Endothelial cell of umbilical vein (primary cell): Measurements from ENCODE around the gene SEMA5A. TPM values are rescaled to one million over a fixed set of nuclear protein-coding genes. Genes with fewer than 3 reads are reported as not detected.

Experiments
- BruUV-seq: library from RNA; stranded (reverse); fragments of 400-500 nt; replicated peaks from 2 replicates; lab custom pipeline; 2021; lab: Mats Ljungman, UMichigan
- CTCF ChIA-PET: fragments of 300-600, 350-600 bp; sonication (Branson Sonifier 250); formaldehyde crosslinking; loops from one replicate; lab custom pipeline; 2021; ENCODE audit warnings: antibody characterized with exemption, inconsistent platforms; lab: Charles Lee
- POLR2A ChIA-PET: fragments of 300-600, 350-600 bp; sonication (Branson Sonifier 250); formaldehyde crosslinking; loops from one replicate; lab custom pipeline; 2021; ENCODE audit warnings: antibody characterized with exemption, inconsistent platforms; lab: Charles Lee
- DNase-seq: peaks from one replicate; pipeline ENCODE4 v3.0.0-alpha.2; 2011; ENCODE audit warnings: low read depth, low spot score
- FAIRE-seq: peaks from 2 replicates; lab custom pipeline; 2011; peaks lifted over from hg19 to GRCh38; lab: Jason Lieb, UNC
- H2AFZ ChIP-seq: 2 replicates; pipeline ENCODE4 v1.6.0; 2012; ENCODE audit warnings: low read depth, low read length, control low read depth, inconsistent platforms
- H3K27ac ChIP-seq: 2 replicates; pipeline ENCODE4 v1.5.1; 2011; ENCODE audit warnings: low read depth, mild to moderate bottlenecking, control low read depth, low read length, moderate library complexity; ENCODE audit not compliant: insufficient read depth
- H3K27me3 ChIP-seq, 2 experiments: 2 replicates each; pipeline versions ENCODE4 v1.6.0 to v1.6.1; 2011; ENCODE audit warnings: low read length in 2 of 2, mixed read lengths in 1 of 2; ENCODE audit not compliant: control insufficient read depth in 2 of 2, insufficient read depth in 2 of 2
- H3K36me3 ChIP-seq, 2 experiments: 2 replicates in 1 of 2; 3 replicates in 1 of 2; pipeline ENCODE4 v1.5.1; 2011; ENCODE audit warnings: low read length in 2 of 2, mild to moderate bottlenecking in 1 of 2, moderate library complexity in 1 of 2; ENCODE audit not compliant: control insufficient read depth in 2 of 2, insufficient read depth in 2 of 2; ENCODE audit errors: extremely low read depth in 1 of 2
- H3K4me1 ChIP-seq: 3 replicates; pipeline ENCODE4 v1.5.1; 2011; ENCODE audit warnings: mild to moderate bottlenecking, low read length; ENCODE audit not compliant: control insufficient read depth, insufficient read depth; ENCODE audit errors: extremely low read depth
- H3K4me2 ChIP-seq: 2 replicates; pipeline ENCODE4 v1.6.1; 2011; ENCODE audit warnings: low read length, control low read depth, mixed read lengths; ENCODE audit not compliant: insufficient read depth
- H3K4me3 ChIP-seq, 3 experiments: fragments of 200-600 bp in 1 of 3; sonication (generic), shearing (Covaris generic) in 1 of 3; replicated peaks in 1 of 3; 2 replicates each; pipeline ENCODE4 v1.5.1; 2011 to 2016; ENCODE audit warnings: control low read depth in 3 of 3, low read length in 3 of 3, mild to moderate bottlenecking in 2 of 3, inconsistent platforms in 1 of 3, low read depth in 1 of 3, moderate library complexity in 1 of 3; ENCODE audit not compliant: insufficient read depth in 1 of 3
- H3K79me2 ChIP-seq: 2 replicates; pipeline ENCODE4 v1.6.0; 2012; ENCODE audit warnings: low read length, inconsistent platforms; ENCODE audit not compliant: control insufficient read depth, insufficient read depth
- H3K9ac ChIP-seq: replicated peaks from 2 replicates; pipeline ENCODE3; 2011; ENCODE audit warnings: low read length, control low read depth; ENCODE audit not compliant: insufficient read depth; ENCODE audit errors: extremely low read depth
- H3K9me1 ChIP-seq: replicated peaks from 3 replicates; pipeline ENCODE4 v1.6.0; 2011; ENCODE audit warnings: mild to moderate bottlenecking, low read length; ENCODE audit not compliant: control insufficient read depth, insufficient read depth; ENCODE audit errors: extremely low read depth
- H3K9me3 ChIP-seq: replicated peaks from 2 replicates; pipeline ENCODE4 v1.5.1; 2012; ENCODE audit warnings: low read length, inconsistent platforms; ENCODE audit not compliant: control insufficient read depth, insufficient read depth
- H4K20me1 ChIP-seq: replicated peaks from 2 replicates; pipeline ENCODE3; 2011; ENCODE audit warnings: mild to moderate bottlenecking, low read length; ENCODE audit not compliant: control insufficient read depth, insufficient read depth; ENCODE audit errors: extremely low read depth
- CTCF ChIP-seq, 2 donors: IDR thresholded peaks; 1 replicate in 1 of 2; 2 replicates in 1 of 2; pipeline ENCODE4 v1.5.1; 2011; ENCODE audit warnings: low read length in 2 of 2, mild to moderate bottlenecking in 2 of 2, moderate library complexity in 2 of 2, control low read depth in 1 of 2, inconsistent platforms in 1 of 2, low read depth in 1 of 2; ENCODE audit not compliant: insufficient read depth in 1 of 2; ENCODE audit errors: extremely low read depth in 1 of 2
- EZH2 ChIP-seq: IDR thresholded peaks from 2 replicates; pipeline ENCODE4 v1.6.1; 2012; ENCODE audit warnings: borderline replicate concordance, low read depth, mild to moderate bottlenecking, moderate library complexity, low read length, inconsistent platforms; ENCODE audit not compliant: severe bottlenecking
- FOS ChIP-seq: IDR thresholded peaks from 2 replicates; pipeline ENCODE4 v1.6.1; 2011; ENCODE audit warnings: mild to moderate bottlenecking, low read length, moderate library complexity, borderline replicate concordance; ENCODE audit not compliant: insufficient read depth
- GATA2 ChIP-seq: IDR thresholded peaks from 2 replicates; pipeline ENCODE4 v1.7.0; 2011; ENCODE audit warnings: low read depth, mild to moderate bottlenecking, moderate library complexity, mixed read lengths, low read length; ENCODE audit not compliant: insufficient read length, insufficient read depth
- JUN ChIP-seq: IDR thresholded peaks from 2 replicates; pipeline ENCODE4 v1.6.1; 2011; ENCODE audit warnings: borderline replicate concordance, low read depth; ENCODE audit not compliant: insufficient read length, insufficient read depth
- MAX ChIP-seq: IDR thresholded peaks from 2 replicates; pipeline ENCODE4 v1.6.1; 2011; ENCODE audit not compliant: insufficient read depth, insufficient read length
- MYC ChIP-seq: IDR thresholded peaks from one replicate; pipeline ENCODE4 v1.6.1; 2011; ENCODE audit warnings: mild to moderate bottlenecking, low read depth, low read length
- POLR2A ChIP-seq: IDR thresholded peaks from 2 replicates; pipeline ENCODE4 v1.6.1; 2012; ENCODE audit warnings: low read depth, mild to moderate bottlenecking, control low read depth, low read length
- POLR2AphosphoS5 ChIP-seq: IDR thresholded peaks from 2 replicates; pipeline ENCODE4 v1.6.1; 2012; ENCODE audit warnings: low read depth, mild to moderate bottlenecking, control low read depth, low read length, moderate library complexity; ENCODE audit not compliant: insufficient read depth
- dilution Hi-C: fragments of 300-500 bp; cut with MboI; formaldehyde crosslinking; loops from one replicate; pipeline ENCODE4 v1.15.0; 2019; ENCODE audit warnings: low sequenced_read_pairs; ENCODE audit not compliant: extremely low pct_ligation_motif_present
- intact Hi-C: fragments of 100-400 bp; cut with micrococcal nuclease; formaldehyde crosslinking; loops from one replicate; pipeline ENCODE4 v1.10.0; 2022
- polyA plus RNA-seq, 4 experiments: library from polyadenylated mRNA; depleted of rRNA in 3 of 4; stranded (reverse) in 3 of 4; unstranded in 1 of 4; fragments of >200 nt; gene quantifications; 2 replicates each; pipeline versions ENCODE4 v1.2.1 to v1.2.3, GENCODE V29; 2011 to 2012; ENCODE audit warnings: missing spikeins in 1 of 4
- total RNA-seq: library from RNA; stranded (reverse); gene quantifications from 2 replicates; pipeline ENCODE4 v1.2.3, GENCODE V29; 2021

The SEMA5A gene
- total and polyA plus RNA-seq, 2 donors (not counting 3 experiments of a cell fraction or from before 2014, with no cell fraction given): 0.04 to 0.06 TPM

- Histone ChIP-seq H3K9ac (no peak overlapping the region), H2AFZ (no peak overlapping the region), H3K9me3 (no peaks in the 10 kb centered on the region), H4K20me1 (no peaks in the 10 kb centered on the region), H3K4me2 (no peak overlapping the region), H3K27ac (no peak overlapping the region), H3K27me3 (no peaks in the 10 kb centered on the region), H3K9me1 (no peaks in the 10 kb centered on the region), H3K79me2 (no peaks in the 10 kb centered on the region), H3K4me1 (no peaks in the 10 kb centered on the region), H3K4me3 (no peak overlapping the region), H3K36me3 (no peaks in the 10 kb centered on the region)
- no TSS peak for BruUV-seq
- FAIRE-seq (no peak), DNase-seq (no peak)
- dilution Hi-C loops: no loop called here
- TF ChIP-seq POLR2AphosphoS5 (no peak), POLR2A (no peak), EZH2 (no peak), GATA2 (no peak), FOS (no peak), CTCF (IDR thresholded peaks at IDR 0.05; ENCODE audit: extremely low read depth in 1 of 2, insufficient read depth in 1 of 2, low read depth in 1 of 2, low read length in 2 of 2) (no peak), MYC (no peak), JUN (no peak), MAX (no peak)
- ChIA-PET CTCF (no interaction called here), POLR2A (no interaction called here)
- intact Hi-C loops: no loop called here
Measured at GRCh38 chr5:9373571-9373970, 172.3 kb downstream of the SEMA5A start.
